ENCODE data around the gene TSHR. TPM values are rescaled to one million over a fixed set of nuclear protein-coding genes. Genes with fewer than 3 reads are reported as not detected.
A peak's percentile ranks its signal among the peaks of the same experiment; 100 is the strongest.

TSHR gene
- total and polyA plus RNA-seq, 2 of the 13 experiments (the other 11 are each of a cell fraction or from before 2014, with no cell fraction given): not detected

- TF ChIP-seq ZBTB49 (CRISPR knock-in tag; IDR thresholded peaks at IDR 0.05; ENCODE audit: borderline replicate concordance) (no peak), ZBTB8A (CRISPR knock-in tag; IDR thresholded peaks at IDR 0.05; ENCODE audit: borderline replicate concordance, low read depth) (no peak), TBX2 (CRISPR knock-in tag; IDR thresholded peaks at IDR 0.05; ENCODE audit: borderline replicate concordance) (0 out of 2 replicates have a peak, but pooled peaks have one; percentile 33), ZNF781 (CRISPR knock-in tag; IDR thresholded peaks at IDR 0.05; ENCODE audit: borderline replicate concordance, not compliant biosample characterization) (no peak), GFI1 (CRISPR knock-in tag; IDR thresholded peaks at IDR 0.05; ENCODE audit: borderline replicate concordance) (no peak), TOE1 (CRISPR knock-in tag; IDR thresholded peaks at IDR 0.05) (no peak), HNF4A (CRISPR knock-in tag; IDR thresholded peaks at IDR 0.05) (no peak), TEAD3 (CRISPR knock-in tag; optimal IDR thresholded peaks at IDR 0.05; ENCODE audit: borderline replicate concordance) (peak; percentile 46), GATA4 (IDR thresholded peaks at IDR 0.05; ENCODE audit: borderline replicate concordance, low read depth) (no peak), ZNF615 (CRISPR knock-in tag; IDR thresholded peaks at IDR 0.05; ENCODE audit: borderline replicate concordance) (no peak), CTCF (CRISPR knock-in tag; IDR thresholded peaks at IDR 0.05) (peak; percentile 86)
- TF ChIP-seq, protein P1, sequence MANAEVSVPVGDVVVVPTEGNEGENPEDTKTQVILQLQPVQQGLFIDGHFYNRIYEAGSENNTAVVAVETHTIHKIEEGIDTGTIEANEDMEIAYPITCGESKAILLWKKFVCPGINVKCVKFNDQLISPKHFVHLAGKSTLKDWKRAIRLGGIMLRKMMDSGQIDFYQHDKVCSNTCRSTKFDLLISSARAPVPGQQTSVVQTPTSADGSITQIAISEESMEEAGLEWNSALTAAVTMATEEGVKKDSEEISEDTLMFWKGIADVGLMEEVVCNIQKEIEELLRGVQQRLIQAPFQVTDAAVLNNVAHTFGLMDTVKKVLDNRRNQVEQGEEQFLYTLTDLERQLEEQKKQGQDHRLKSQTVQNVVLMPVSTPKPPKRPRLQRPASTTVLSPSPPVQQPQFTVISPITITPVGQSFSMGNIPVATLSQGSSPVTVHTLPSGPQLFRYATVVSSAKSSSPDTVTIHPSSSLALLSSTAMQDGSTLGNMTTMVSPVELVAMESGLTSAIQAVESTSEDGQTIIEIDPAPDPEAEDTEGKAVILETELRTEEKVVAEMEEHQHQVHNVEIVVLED (CRISPR knock-in tag; IDR thresholded peaks at IDR 0.05; ENCODE audit: borderline replicate concordance): no peak
- TF ChIP-seq, protein P2, sequence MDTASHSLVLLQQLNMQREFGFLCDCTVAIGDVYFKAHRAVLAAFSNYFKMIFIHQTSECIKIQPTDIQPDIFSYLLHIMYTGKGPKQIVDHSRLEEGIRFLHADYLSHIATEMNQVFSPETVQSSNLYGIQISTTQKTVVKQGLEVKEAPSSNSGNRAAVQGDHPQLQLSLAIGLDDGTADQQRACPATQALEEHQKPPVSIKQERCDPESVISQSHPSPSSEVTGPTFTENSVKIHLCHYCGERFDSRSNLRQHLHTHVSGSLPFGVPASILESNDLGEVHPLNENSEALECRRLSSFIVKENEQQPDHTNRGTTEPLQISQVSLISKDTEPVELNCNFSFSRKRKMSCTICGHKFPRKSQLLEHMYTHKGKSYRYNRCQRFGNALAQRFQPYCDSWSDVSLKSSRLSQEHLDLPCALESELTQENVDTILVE (CRISPR knock-in tag; IDR thresholded peaks at IDR 0.05): no peak
- TF ChIP-seq, protein P3, sequence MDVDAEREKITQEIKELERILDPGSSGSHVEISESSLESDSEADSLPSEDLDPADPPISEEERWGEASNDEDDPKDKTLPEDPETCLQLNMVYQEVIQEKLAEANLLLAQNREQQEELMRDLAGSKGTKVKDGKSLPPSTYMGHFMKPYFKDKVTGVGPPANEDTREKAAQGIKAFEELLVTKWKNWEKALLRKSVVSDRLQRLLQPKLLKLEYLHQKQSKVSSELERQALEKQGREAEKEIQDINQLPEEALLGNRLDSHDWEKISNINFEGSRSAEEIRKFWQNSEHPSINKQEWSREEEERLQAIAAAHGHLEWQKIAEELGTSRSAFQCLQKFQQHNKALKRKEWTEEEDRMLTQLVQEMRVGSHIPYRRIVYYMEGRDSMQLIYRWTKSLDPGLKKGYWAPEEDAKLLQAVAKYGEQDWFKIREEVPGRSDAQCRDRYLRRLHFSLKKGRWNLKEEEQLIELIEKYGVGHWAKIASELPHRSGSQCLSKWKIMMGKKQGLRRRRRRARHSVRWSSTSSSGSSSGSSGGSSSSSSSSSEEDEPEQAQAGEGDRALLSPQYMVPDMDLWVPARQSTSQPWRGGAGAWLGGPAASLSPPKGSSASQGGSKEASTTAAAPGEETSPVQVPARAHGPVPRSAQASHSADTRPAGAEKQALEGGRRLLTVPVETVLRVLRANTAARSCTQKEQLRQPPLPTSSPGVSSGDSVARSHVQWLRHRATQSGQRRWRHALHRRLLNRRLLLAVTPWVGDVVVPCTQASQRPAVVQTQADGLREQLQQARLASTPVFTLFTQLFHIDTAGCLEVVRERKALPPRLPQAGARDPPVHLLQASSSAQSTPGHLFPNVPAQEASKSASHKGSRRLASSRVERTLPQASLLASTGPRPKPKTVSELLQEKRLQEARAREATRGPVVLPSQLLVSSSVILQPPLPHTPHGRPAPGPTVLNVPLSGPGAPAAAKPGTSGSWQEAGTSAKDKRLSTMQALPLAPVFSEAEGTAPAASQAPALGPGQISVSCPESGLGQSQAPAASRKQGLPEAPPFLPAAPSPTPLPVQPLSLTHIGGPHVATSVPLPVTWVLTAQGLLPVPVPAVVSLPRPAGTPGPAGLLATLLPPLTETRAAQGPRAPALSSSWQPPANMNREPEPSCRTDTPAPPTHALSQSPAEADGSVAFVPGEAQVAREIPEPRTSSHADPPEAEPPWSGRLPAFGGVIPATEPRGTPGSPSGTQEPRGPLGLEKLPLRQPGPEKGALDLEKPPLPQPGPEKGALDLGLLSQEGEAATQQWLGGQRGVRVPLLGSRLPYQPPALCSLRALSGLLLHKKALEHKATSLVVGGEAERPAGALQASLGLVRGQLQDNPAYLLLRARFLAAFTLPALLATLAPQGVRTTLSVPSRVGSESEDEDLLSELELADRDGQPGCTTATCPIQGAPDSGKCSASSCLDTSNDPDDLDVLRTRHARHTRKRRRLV (CRISPR knock-in tag; IDR thresholded peaks at IDR 0.05): no peak
These were observed 628 bp upstream of the TSHR start (continued) for GRCh38 chr14:80954687-80955299.

All from HepG2 (cell line).